A549 (cell line): ENCODE results near the gene ZNF211. TPM values are rescaled to one million over a fixed set of nuclear protein-coding genes. Genes with fewer than 3 reads are reported as not detected.

Experiments used
- ATAC-seq, 2 experiments: fragments of 200-7000 bp in 1 of 2; fragments of >200 bp in 1 of 2; cut with Nextera tagmentation in 1 of 2; cut with Tn5 transposase in 1 of 2; 3 replicates each; pipeline versions ENCODE4 v1.8.0 to v1.9.1; 2018 to 2020; ENCODE audit warnings: mild to moderate bottlenecking in 1 of 2, moderate library complexity in 1 of 2
- CTCF ChIA-PET: fragments of 300-600 bp; sonication (Branson Sonifier 250); formaldehyde crosslinking; extraction: SDS; loops from one replicate; lab custom pipeline; 2021; ENCODE audit warnings: antibody characterized with exemption, inconsistent platforms; lab: Yijun Ruan, JAX
- POLR2A ChIA-PET: fragments of 350-600 bp; formaldehyde crosslinking; extraction: SDS; loops from one replicate; lab custom pipeline; 2021; ENCODE audit warnings: antibody characterized with exemption, inconsistent platforms; lab: Yijun Ruan, JAX
- DNase-seq, 2 experiments: peaks; one replicate each; pipeline versions ENCODE4 v3.0.0 to v3.0.0-alpha.2; 2011 to 2016; ENCODE audit warnings: low read depth in 1 of 2, low spot score in 1 of 2
- FAIRE-seq: peaks from 2 replicates; lab custom pipeline; 2011; peaks lifted over from hg19 to GRCh38; lab: Jason Lieb, UNC
- H3K27ac ChIP-seq, 2 experiments: fragments of >200 bp; sonication (Bioruptor Twin); formaldehyde crosslinking; 3 replicates each; pipeline ENCODE4 v1.5.1; 2016 to 2017
- H3K4me1 ChIP-seq: fragments of >200 bp; sonication (Bioruptor Twin); formaldehyde crosslinking; 3 replicates; pipeline ENCODE4 v1.6.1; 2016
- H3K4me2 ChIP-seq: fragments of >200 bp; sonication (Bioruptor Twin); formaldehyde crosslinking; 3 replicates; pipeline ENCODE4 v1.6.1; 2016
- H3K4me3 ChIP-seq: fragments of >200 bp; sonication (Bioruptor Twin); formaldehyde crosslinking; 3 replicates; pipeline ENCODE4 v1.5.1; 2016
- H3K9me3 ChIP-seq: fragments of >200 bp; sonication (Bioruptor Twin); formaldehyde crosslinking; 3 replicates; pipeline ENCODE4 v1.6.1; 2016
- BHLHE40 ChIP-seq: IDR thresholded peaks from 2 replicates; pipeline ENCODE4 v1.6.1; 2012; ENCODE audit warnings: low read depth, low read length, inconsistent platforms
- CBX8 ChIP-seq: fragments of 200-600 bp; sonication (generic); IDR thresholded peaks from 2 replicates; pipeline ENCODE4 v1.6.1; 2016
- ESRRA ChIP-seq: fragments of 150-350 bp; IDR thresholded peaks from 2 replicates; pipeline ENCODE4 v1.6.1; 2014; ENCODE audit warnings: mild to moderate bottlenecking, low read length, borderline replicate concordance
- FOXS1 ChIP-seq: fragments of 250-450 bp; sonication (Bioruptor Pico); IDR thresholded peaks from 2 replicates; pipeline ENCODE4 v1.5.0; 2020; ENCODE audit warnings: mild to moderate bottlenecking, moderate library complexity
- GATA3 ChIP-seq: IDR thresholded peaks from 2 replicates; pipeline ENCODE4 v1.6.1; 2012; ENCODE audit warnings: borderline replicate concordance
- HDAC2 ChIP-seq: fragments of 200-600 bp; sonication (generic); IDR thresholded peaks from 2 replicates; pipeline ENCODE4 v1.6.1; 2016
- HOXB5 ChIP-seq: fragments of 250-450 bp; sonication (Bioruptor Pico); IDR thresholded peaks from 2 replicates; pipeline ENCODE4 v1.5.0; 2020; ENCODE audit warnings: mild to moderate bottlenecking, moderate library complexity
- JUNB ChIP-seq: fragments of >200 bp; sonication (Bioruptor Twin); formaldehyde crosslinking; IDR thresholded peaks from 2 replicates; pipeline ENCODE4 v1.6.1; 2016
- KDM1A ChIP-seq: fragments of 200-600 bp; sonication (generic); IDR thresholded peaks from 2 replicates; pipeline ENCODE4 v1.6.1; 2016; ENCODE audit warnings: low read depth, mild to moderate bottlenecking
- MAFK ChIP-seq: fragments of 450-650 bp; IDR thresholded peaks from 2 replicates; pipeline ENCODE4 v1.6.1; 2014; ENCODE audit not compliant: partially characterized antibody
- NPAS2 ChIP-seq: fragments of 250-450 bp; sonication (Bioruptor Pico); IDR thresholded peaks from 2 replicates; pipeline ENCODE4 v1.8.0; 2022; ENCODE audit warnings: mild to moderate bottlenecking, moderate library complexity, borderline replicate concordance
- RARB ChIP-seq: fragments of 250-450 bp; sonication (Bioruptor Pico); IDR thresholded peaks from 2 replicates; pipeline ENCODE4 v1.8.0; 2021; ENCODE audit warnings: mild to moderate bottlenecking, moderate library complexity
- RCOR1 ChIP-seq: fragments of 150-350 bp; IDR thresholded peaks from 2 replicates; pipeline ENCODE4 v1.6.1; 2014; ENCODE audit warnings: antibody characterized with exemption, low read length, low read depth
- RFX5 ChIP-seq: fragments of 450-650 bp; IDR thresholded peaks from 2 replicates; pipeline ENCODE4 v1.7.1; 2014; ENCODE audit warnings: antibody characterized with exemption, mild to moderate bottlenecking, moderate library complexity
- RNF2 ChIP-seq: fragments of 200-600 bp; sonication (generic); IDR thresholded peaks from 2 replicates; pipeline ENCODE4 v1.6.1; 2016; ENCODE audit warnings: low read depth, mild to moderate bottlenecking, antibody characterized with exemption, moderate library complexity, borderline replicate concordance
- TP53 ChIP-seq: fragments of 250-450 bp; sonication (Bioruptor Pico); IDR thresholded peaks from 2 replicates; pipeline ENCODE4 v1.5.0; 2021; ENCODE audit warnings: mild to moderate bottlenecking, moderate library complexity
- ZFP36 ChIP-seq: fragments of 450-650 bp; IDR thresholded peaks from 2 replicates; pipeline ENCODE4 v1.6.1; 2014; ENCODE audit warnings: borderline replicate concordance; ENCODE audit not compliant: partially characterized antibody
- ZSCAN20 ChIP-seq: fragments of 250-450 bp; sonication (Bioruptor Pico); IDR thresholded peaks from 2 replicates; pipeline ENCODE4 v1.8.0; 2022; ENCODE audit warnings: mild to moderate bottlenecking, moderate library complexity
- WGBS: methylation state at CpG from one replicate; pipeline ENCODE4 v1.1.6; 2017; ENCODE audit errors: missing lambda C conversion rate; 5-methylcytosine and 5-hydroxymethylcytosine counted together
- polyA plus RNA-seq, 4 experiments: library from polyadenylated mRNA; depleted of rRNA in 3 of 4; stranded (reverse); fragments of >200 nt; fragmentation: RNase III in 1 of 4; extraction: RNeasy Plus Mini Kit Qiagen cat#74134 plus additional on column Dnase treatment in 1 of 4; gene quantifications; 2 replicates in 3 of 4; 3 replicates in 1 of 4; pipeline ENCODE4 v1.2.3, GENCODE V29; 2011 to 2017
- TF ChIP-seq, protein P1 (sequence below): fragments of >200 bp; sonication (Bioruptor Twin); formaldehyde crosslinking; IDR thresholded peaks from 2 replicates; pipeline ENCODE4 v1.6.1; 2016
- TF ChIP-seq, protein P2 (sequence below): fragments of 250-450 bp; sonication (Bioruptor Pico); IDR thresholded peaks from 2 replicates; pipeline ENCODE4 v1.5.0; 2020; ENCODE audit warnings: low read depth, mild to moderate bottlenecking, moderate library complexity
- TF ChIP-seq, protein P3 (sequence below): fragments of >200 bp; sonication (Bioruptor Twin); formaldehyde crosslinking; IDR thresholded peaks from 3 replicates; pipeline ENCODE4 v1.6.1; 2016
- TF ChIP-seq, protein P4 (sequence below): fragments of 150-350 bp; IDR thresholded peaks from 2 replicates; pipeline ENCODE4 v1.6.1; 2014; ENCODE audit warnings: low read depth, mild to moderate bottlenecking, low read length
- TF ChIP-seq, protein P5 (sequence below): fragments of >200 bp; sonication (Bioruptor Twin); formaldehyde crosslinking; IDR thresholded peaks from 3 replicates; pipeline ENCODE4 v1.5.1; 2016
- TF ChIP-seq, protein P6 (sequence below): fragments of 450-650 bp; IDR thresholded peaks from 2 replicates; pipeline ENCODE4 v1.6.1; 2014; ENCODE audit warnings: antibody characterized with exemption

Gene ZNF211
- polyA plus RNA-seq, 2 of the 4 experiments (the other 2 are of a cell fraction) = 7.5 to 11.6 TPM

DNA sequence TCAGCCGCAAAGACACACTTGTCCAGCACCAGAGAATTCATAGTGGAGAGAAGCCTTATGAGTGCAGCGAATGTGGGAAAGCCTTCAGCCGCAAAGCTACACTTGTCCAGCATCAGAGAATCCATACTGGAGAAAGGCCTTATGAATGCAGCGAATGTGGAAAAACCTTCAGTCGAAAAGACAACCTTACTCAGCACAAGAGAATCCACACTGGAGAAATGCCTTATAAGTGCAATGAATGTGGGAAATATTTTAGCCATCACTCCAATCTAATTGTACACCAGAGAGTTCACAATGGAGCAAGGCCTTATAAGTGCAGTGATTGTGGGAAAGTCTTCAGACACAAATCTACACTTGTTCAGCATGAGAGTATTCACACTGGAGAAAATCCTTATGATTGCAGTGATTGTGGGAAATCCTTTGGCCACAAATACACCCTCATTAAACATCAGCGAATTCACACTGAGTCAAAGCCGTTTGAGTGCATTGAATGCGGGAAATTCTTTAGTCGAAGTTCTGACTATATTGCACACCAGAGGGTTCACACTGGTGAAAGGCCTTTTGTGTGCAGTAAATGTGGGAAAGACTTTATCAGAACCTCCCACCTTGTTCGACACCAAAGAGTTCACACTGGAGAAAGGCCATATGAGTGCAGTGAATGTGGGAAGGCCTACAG lies 12.2 kb upstream of the ZNF211 start:
- peak in 1 of 2 experiments; percentile 67 for DNase-seq
- WGBS = 95% methylated on average over 10 of the region's 10 CpGs
- H3K4me3 ChIP-seq = no peak overlapping the region

DNA sequence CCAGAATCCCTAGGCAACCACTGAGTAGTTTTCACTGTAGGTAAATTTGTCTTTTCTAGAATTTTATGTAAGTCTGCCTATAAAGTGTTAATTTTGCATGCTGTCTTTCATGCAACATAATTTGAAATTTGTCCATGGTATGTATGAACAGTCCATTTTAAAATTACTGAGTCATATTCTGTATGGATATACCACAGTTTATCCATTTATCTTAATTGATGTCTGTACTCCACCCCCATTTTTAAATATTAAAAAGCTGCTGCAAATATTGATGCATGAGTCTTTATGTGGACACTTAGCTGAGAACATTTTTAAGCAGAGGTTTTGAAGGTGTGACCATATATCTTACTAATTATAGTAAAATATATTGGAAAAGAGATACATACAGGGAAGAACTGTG lies 9.9 kb upstream of the ZNF211 start:
- DNase-seq (no peak), FAIRE-seq (no peak), ATAC-seq (no peak)
- H3K4me3 ChIP-seq = no peak overlapping the region
- peaks cover 99% of the 10 kb centered on the region for H3K9me3 ChIP-seq
- H3K4me1 ChIP-seq = no peaks in the 10 kb centered on the region
- POLR2A ChIA-PET = no interaction called here
- no peak overlapping the region for H3K27ac ChIP-seq
- no peak overlapping the region for H3K4me2 ChIP-seq
- CTCF ChIA-PET = no interaction called here
- TF ChIP-seq HOXB5 (CRISPR knock-in tag) (no peak), MAFK (no peak), RFX5 (no peak), FOXS1 (no peak), ESRRA (no peak), TP53 (CRISPR knock-in tag) (no peak), ZSCAN20 (no peak), RARB (CRISPR knock-in tag) (no peak), JUNB (no peak), CBX8 (no peak)

More for the DNA sequence above, 12.2 kb upstream of the ZNF211 start:
- no peak for TF ChIP-seq NPAS2 (CRISPR knock-in tag)
- TF ChIP-seq, protein P1, sequence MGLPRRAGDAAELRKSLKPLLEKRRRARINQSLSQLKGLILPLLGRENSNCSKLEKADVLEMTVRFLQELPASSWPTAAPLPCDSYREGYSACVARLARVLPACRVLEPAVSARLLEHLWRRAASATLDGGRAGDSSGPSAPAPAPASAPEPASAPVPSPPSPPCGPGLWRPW = peak; percentile 39; the same call in 1 of the 2 replicates
- TF ChIP-seq ZSCAN20 = no peak
- TF ChIP-seq, protein P2, sequence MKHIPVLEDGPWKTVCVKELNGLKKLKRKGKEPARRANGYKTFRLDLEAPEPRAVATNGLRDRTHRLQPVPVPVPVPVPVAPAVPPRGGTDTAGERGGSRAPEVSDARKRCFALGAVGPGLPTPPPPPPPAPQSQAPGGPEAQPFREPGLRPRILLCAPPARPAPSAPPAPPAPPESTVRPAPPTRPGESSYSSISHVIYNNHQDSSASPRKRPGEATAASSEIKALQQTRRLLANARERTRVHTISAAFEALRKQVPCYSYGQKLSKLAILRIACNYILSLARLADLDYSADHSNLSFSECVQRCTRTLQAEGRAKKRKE (CRISPR knock-in tag) = no peak
- no peak for TF ChIP-seq RCOR1
- TF ChIP-seq, protein P3, sequence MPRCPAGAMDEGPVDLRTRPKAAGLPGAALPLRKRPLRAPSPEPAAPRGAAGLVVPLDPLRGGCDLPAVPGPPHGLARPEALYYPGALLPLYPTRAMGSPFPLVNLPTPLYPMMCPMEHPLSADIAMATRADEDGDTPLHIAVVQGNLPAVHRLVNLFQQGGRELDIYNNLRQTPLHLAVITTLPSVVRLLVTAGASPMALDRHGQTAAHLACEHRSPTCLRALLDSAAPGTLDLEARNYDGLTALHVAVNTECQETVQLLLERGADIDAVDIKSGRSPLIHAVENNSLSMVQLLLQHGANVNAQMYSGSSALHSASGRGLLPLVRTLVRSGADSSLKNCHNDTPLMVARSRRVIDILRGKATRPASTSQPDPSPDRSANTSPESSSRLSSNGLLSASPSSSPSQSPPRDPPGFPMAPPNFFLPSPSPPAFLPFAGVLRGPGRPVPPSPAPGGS = no peak
- peak; percentile 77; the same call in 1 of the 2 replicates for TF ChIP-seq KDM1A
- TF ChIP-seq ZFP36 = no peak
- peak; percentile 61; the same call in 1 of the 2 replicates for TF ChIP-seq GATA3
- ChIA-PET POLR2A (no interaction called here), CTCF (interaction anchor here (0.6 to 1.7 kb wide), 2 partner anchors 63 to 323 kb away, joined by 3 to 4 read pairs; no protein-coding TSS in a partner anchor)
- Histone ChIP-seq H3K4me1 (no peaks in the 10 kb centered on the region), H3K4me2 (no peak overlapping the region), H3K9me3 (peaks cover 100% of the 10 kb centered on the region), H3K27ac (no peak overlapping the region)
- no peak for ATAC-seq
- FAIRE-seq = no peak

DNA sequence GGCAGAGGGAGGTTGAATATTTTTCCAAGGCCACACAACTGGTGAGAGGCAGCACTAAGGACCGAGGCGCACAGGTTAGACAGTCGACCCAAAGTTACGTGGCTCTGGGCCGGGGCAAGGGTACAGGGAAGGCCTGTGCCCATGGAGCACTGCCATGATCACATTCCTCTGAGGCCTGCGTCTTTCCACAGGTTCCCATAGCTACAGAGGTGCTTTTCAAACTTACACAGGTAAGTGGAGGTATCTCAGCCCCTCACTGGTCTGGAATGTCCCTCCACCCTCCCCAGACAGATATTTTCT lies 814 bp downstream of the ZNF211 start:
- DNase-seq (no peak), FAIRE-seq (no peak), ATAC-seq (peak in 1 of 2 experiments; percentile 7; a peak in 2 of 6 replicates)
- Histone ChIP-seq H3K4me2 (peak overlapping the region; percentile 69), H3K27ac (peak overlapping the region; percentile 78 to 89; a peak in 4 of 6 replicates), H3K9me3 (peaks cover 71% of the 10 kb centered on the region), H3K4me1 (no peaks in the 10 kb centered on the region), H3K4me3 (peak overlapping the region; percentile 71)
- WGBS = 88% methylated on average over 6 of the region's 6 CpGs
- ChIA-PET POLR2A (interaction anchor here (3.0 kb wide), 1 partner anchor 19 kb away, joined by 16 read pairs; the partner anchor contains the start of gene ZNF134), CTCF (interaction anchor here (0.6 to 1.3 kb wide), 3 partner anchors 16 to 283 kb away, joined by 3 to 4 read pairs (median 4); partner anchors contain the start of genes ZNF134 and ZNF417)
- no peak for TF ChIP-seq RNF2
- no peak for TF ChIP-seq MAFK
- TF ChIP-seq, protein P2 (CRISPR knock-in tag) = no peak
- TF ChIP-seq, protein P4, sequence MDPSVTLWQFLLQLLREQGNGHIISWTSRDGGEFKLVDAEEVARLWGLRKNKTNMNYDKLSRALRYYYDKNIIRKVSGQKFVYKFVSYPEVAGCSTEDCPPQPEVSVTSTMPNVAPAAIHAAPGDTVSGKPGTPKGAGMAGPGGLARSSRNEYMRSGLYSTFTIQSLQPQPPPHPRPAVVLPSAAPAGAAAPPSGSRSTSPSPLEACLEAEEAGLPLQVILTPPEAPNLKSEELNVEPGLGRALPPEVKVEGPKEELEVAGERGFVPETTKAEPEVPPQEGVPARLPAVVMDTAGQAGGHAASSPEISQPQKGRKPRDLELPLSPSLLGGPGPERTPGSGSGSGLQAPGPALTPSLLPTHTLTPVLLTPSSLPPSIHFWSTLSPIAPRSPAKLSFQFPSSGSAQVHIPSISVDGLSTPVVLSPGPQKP = no peak
- TF ChIP-seq, protein P5, sequence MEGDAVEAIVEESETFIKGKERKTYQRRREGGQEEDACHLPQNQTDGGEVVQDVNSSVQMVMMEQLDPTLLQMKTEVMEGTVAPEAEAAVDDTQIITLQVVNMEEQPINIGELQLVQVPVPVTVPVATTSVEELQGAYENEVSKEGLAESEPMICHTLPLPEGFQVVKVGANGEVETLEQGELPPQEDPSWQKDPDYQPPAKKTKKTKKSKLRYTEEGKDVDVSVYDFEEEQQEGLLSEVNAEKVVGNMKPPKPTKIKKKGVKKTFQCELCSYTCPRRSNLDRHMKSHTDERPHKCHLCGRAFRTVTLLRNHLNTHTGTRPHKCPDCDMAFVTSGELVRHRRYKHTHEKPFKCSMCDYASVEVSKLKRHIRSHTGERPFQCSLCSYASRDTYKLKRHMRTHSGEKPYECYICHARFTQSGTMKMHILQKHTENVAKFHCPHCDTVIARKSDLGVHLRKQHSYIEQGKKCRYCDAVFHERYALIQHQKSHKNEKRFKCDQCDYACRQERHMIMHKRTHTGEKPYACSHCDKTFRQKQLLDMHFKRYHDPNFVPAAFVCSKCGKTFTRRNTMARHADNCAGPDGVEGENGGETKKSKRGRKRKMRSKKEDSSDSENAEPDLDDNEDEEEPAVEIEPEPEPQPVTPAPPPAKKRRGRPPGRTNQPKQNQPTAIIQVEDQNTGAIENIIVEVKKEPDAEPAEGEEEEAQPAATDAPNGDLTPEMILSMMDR = no peak
- TF ChIP-seq ZSCAN20 = no peak
- TF ChIP-seq, protein P6, sequence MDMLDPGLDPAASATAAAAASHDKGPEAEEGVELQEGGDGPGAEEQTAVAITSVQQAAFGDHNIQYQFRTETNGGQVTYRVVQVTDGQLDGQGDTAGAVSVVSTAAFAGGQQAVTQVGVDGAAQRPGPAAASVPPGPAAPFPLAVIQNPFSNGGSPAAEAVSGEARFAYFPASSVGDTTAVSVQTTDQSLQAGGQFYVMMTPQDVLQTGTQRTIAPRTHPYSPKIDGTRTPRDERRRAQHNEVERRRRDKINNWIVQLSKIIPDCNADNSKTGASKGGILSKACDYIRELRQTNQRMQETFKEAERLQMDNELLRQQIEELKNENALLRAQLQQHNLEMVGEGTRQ = no peak
- TF ChIP-seq CBX8 = no peak
- TF ChIP-seq GATA3 = no peak
- TF ChIP-seq HDAC2 = no peak
- TF ChIP-seq BHLHE40 = no peak
